HFFc6 (cell line): Measurements from ENCODE around the gene CCNK. TPM values are rescaled to one million over a fixed set of nuclear protein-coding genes. Genes with fewer than 3 reads are reported as not detected.

Experiments
- DNase-seq: peaks from one replicate; pipeline ENCODE4 v3.0.0-alpha.2; 2018
- H3K27ac Mint-ChIP-seq: 2 replicates; pipeline ENCODE4 v1.8.0; 2020; ENCODE audit warnings: mild to moderate bottlenecking, mixed read lengths
- H3K27me3 Mint-ChIP-seq: 2 replicates; pipeline ENCODE4 v1.8.0; 2021; ENCODE audit warnings: mild to moderate bottlenecking, moderate library complexity, mixed read lengths; ENCODE audit not compliant: insufficient read depth
- H3K36me3 Mint-ChIP-seq: 2 replicates; pipeline ENCODE4 v1.8.0; 2021; ENCODE audit warnings: low read depth, mixed read lengths
- H3K4me1 Mint-ChIP-seq: 2 replicates; pipeline ENCODE4 v1.8.0; 2020; ENCODE audit warnings: low read depth, mixed read lengths
- H3K4me3 Mint-ChIP-seq: 2 replicates; pipeline ENCODE4 v1.8.0; 2020; ENCODE audit warnings: mild to moderate bottlenecking, moderate library complexity, mixed read lengths
- H3K9me3 Mint-ChIP-seq: 2 replicates; pipeline ENCODE4 v1.8.0; 2020; ENCODE audit warnings: mild to moderate bottlenecking, mixed read lengths
- CTCF ChIP-seq: fragments of 200-600 bp; sonication (generic); IDR thresholded peaks from 2 replicates; pipeline ENCODE4 v1.5.0; 2021; ENCODE audit warnings: antibody characterized with exemption, mild to moderate bottlenecking
- total RNA-seq, 6 experiments: library from RNA; stranded (reverse); fragmentation: NEBNext Ultra II Directional; extraction: Animal tissue kit (Norgen Biotek cat#: 25700); gene quantifications; 2 replicates in 1 of 6; 3 replicates in 5 of 6; pipeline ENCODE4 v1.2.3, GENCODE V29; 2021

Gene CCNK
- total RNA-seq, 6 experiments from 2014 or later, result 74.9 to 93.1 (median 86.4) TPM

GRCh38 chr14:99505089-99505488 is 23.9 kb downstream of the CCNK start:
- no peak overlapping the region for H3K4me3 Mint-ChIP-seq
- H3K36me3 Mint-ChIP-seq, result peaks cover 52% of the 10 kb centered on the region
- H3K27ac Mint-ChIP-seq, result no peak overlapping the region

DNA sequence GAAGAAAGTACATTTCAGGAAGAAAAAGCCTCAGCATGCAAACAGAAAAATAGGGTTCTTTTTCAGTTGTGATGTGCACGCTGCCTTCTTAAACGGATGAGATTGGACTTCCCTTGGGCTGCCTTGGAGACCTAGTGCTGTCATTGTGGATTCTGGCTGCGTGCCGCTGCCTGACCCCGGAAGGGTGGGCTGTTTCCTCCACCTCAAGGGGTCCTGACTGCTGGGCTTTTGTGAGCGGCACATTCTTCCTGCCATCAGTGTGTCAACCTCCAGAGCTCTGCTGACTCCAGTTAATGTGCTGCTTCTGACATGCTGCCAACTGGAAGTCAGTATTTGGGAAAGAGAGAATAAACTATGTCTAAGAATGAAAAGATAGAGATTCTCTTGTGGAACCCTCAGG is 25.1 kb downstream of the CCNK start:
- Mint-ChIP-seq H3K27ac (peak overlapping the region; percentile 6; the same call in 1 of the 2 replicates), H3K36me3 (peaks cover 43% of the 10 kb centered on the region), H3K4me1 (peaks cover 6% of the 10 kb centered on the region), H3K9me3 (no peaks in the 10 kb centered on the region), H3K27me3 (peaks cover 10% of the 10 kb centered on the region), H3K4me3 (no peak overlapping the region)
- TF ChIP-seq CTCF, result no peak
- DNase-seq, result no peak

More at GRCh38 chr14:99505089-99505488, 23.9 kb downstream of the CCNK start:
- no peaks in the 10 kb centered on the region for H3K4me1 Mint-ChIP-seq
- H3K27me3 Mint-ChIP-seq, result peaks cover 10% of the 10 kb centered on the region
- no peak for DNase-seq
- TF ChIP-seq CTCF, result no peak
- no peaks in the 10 kb centered on the region for H3K9me3 Mint-ChIP-seq

GRCh38 chr14:99507860-99508640 is 26.8 kb downstream of the CCNK start:
- Mint-ChIP-seq H3K27me3 (peaks cover 8% of the 10 kb centered on the region), H3K9me3 (no peaks in the 10 kb centered on the region), H3K27ac (peak overlapping the region; percentile 66; the same call in 1 of the 2 replicates), H3K4me1 (peaks cover 16% of the 10 kb centered on the region), H3K4me3 (no peak overlapping the region), H3K36me3 (peaks cover 29% of the 10 kb centered on the region)
- TF ChIP-seq CTCF, result no peak
- no peak for DNase-seq

- Mint-ChIP-seq H3K4me1 (peaks cover 16% of the 10 kb centered on the region), H3K27ac (peak overlapping the region; percentile 66), H3K36me3 (peaks cover 24% of the 10 kb centered on the region), H3K4me3 (peak overlapping the region; percentile 7; the same call in 1 of the 2 replicates), H3K27me3 (peaks cover 8% of the 10 kb centered on the region), H3K9me3 (no peaks in the 10 kb centered on the region)
- DNase-seq, result no peak
- no peak for TF ChIP-seq CTCF
Measured at GRCh38 chr14:99508896-99509629, 27.9 kb downstream of the CCNK start.

DNA sequence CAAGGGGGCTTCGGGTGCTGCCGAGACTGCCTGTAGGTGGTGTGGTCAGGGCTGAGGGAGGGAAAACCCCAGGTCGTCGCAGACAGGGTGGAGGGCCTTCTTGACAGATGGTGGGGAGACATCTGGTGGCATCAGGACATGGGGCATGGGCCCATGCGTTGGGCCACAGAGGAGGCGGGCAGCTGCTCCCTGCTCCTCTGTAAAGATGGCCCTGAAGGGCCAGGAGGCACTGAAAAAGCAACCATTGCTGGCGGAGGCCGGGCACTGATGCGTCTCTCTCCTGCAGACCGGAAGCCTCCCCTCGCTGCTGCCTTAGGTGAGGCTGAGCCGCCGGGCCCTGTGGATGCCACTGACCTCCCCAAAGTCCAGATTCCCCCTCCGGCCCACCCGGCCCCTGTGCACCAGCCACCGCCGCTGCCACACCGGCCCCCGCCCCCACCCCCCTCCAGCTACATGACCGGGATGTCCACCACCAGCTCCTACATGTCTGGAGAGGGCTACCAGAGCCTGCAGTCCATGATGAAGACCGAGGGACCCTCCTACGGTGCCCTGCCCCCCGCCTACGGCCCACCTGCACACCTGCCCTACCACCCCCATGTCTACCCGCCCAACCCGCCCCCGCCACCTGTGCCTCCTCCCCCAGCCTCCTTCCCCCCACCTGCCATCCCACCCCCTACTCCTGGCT is 28.8 kb downstream of the CCNK start:
- no peaks in the 10 kb centered on the region for H3K9me3 Mint-ChIP-seq

More for the DNA sequence above, 28.8 kb downstream of the CCNK start:
- no peak overlapping the region for H3K4me3 Mint-ChIP-seq
- no peak overlapping the region for H3K27ac Mint-ChIP-seq
- H3K27me3 Mint-ChIP-seq, result peaks cover 11% of the 10 kb centered on the region
- peaks cover 19% of the 10 kb centered on the region for H3K36me3 Mint-ChIP-seq
- no peak for TF ChIP-seq CTCF
- peaks cover 16% of the 10 kb centered on the region for H3K4me1 Mint-ChIP-seq
- no peak for DNase-seq
